Nephron (organoid): ENCODE data around the gene TMEM88.
"Not testable (repeated sequence)": the region's sequence is repeated elsewhere in the genome, so short reads cannot be mapped to it uniquely, and the experiment has no call there.

ENCODE experiments used
- H3K27ac Mint-ChIP-seq, 3 experiments: 2 replicates each; pipeline ENCODE4 v1.8.0; 2020; ENCODE audit warnings: mixed read lengths in 3 of 3, mild to moderate bottlenecking in 2 of 3, moderate library complexity in 1 of 3
- H3K27me3 Mint-ChIP-seq: 2 replicates; pipeline ENCODE4 v1.8.0; 2021; ENCODE audit warnings: low read depth, mild to moderate bottlenecking, moderate library complexity, mixed read lengths
- H3K36me3 Mint-ChIP-seq: 2 replicates; pipeline ENCODE4 v1.8.0; 2020; ENCODE audit warnings: low read depth, mixed read lengths
- H3K4me1 Mint-ChIP-seq: 2 replicates; pipeline ENCODE4 v1.8.0; 2020; ENCODE audit warnings: mixed read lengths
- H3K4me3 Mint-ChIP-seq, 3 experiments: 2 replicates each; pipeline ENCODE4 v1.8.0; 2020; ENCODE audit warnings: mild to moderate bottlenecking in 3 of 3, mixed read lengths in 3 of 3, moderate library complexity in 2 of 3
- H3K9me3 Mint-ChIP-seq: 2 replicates; pipeline ENCODE4 v1.8.0; 2020; ENCODE audit warnings: mixed read lengths
- TF ChIP-seq, protein P1 (sequence below), 3 experiments: fragments of 200-600 bp; sonication (generic); IDR thresholded peaks; one replicate each; pipeline ENCODE4 v1.5.0; 2021; ENCODE audit warnings: antibody characterized with exemption in 3 of 3; ENCODE audit not compliant: unreplicated experiment in 3 of 3

The TMEM88 gene

DNA sequence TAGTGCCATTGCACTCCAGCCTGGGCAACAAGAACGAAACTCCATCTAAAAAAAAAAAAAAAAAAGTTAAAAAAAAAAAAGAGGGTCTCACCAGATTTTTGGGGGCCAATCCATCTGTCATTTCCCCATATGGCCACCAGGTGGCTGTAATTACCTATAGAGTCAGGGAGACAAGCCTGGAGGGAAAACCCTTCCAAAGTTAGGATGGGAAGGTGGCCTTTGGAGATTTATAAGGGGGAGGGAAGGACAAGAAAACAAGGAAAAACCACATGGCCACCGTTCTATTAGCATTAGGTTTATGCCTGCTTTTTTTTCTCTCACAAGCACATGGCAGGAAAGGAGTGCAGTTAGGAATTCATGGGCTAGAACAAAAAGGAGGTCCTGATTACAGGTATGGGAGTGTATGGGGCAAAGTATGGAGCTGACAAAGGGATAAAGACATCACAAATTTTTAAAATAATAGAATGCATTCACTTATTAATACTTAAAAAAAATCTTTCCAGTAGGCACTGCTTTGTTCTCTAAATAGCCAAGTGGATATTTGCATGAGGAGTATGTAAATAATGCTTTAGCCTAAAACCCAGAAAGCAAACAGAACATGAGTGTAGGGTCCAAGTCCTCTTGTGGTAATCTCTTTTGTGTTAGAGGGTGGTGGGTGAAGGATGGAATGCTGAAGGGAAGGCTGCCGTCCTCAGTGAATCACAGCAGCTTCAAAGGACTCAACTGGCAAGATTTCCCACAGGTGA, 8.0 kb downstream of the TMEM88 start:
- TF ChIP-seq, protein P1, sequence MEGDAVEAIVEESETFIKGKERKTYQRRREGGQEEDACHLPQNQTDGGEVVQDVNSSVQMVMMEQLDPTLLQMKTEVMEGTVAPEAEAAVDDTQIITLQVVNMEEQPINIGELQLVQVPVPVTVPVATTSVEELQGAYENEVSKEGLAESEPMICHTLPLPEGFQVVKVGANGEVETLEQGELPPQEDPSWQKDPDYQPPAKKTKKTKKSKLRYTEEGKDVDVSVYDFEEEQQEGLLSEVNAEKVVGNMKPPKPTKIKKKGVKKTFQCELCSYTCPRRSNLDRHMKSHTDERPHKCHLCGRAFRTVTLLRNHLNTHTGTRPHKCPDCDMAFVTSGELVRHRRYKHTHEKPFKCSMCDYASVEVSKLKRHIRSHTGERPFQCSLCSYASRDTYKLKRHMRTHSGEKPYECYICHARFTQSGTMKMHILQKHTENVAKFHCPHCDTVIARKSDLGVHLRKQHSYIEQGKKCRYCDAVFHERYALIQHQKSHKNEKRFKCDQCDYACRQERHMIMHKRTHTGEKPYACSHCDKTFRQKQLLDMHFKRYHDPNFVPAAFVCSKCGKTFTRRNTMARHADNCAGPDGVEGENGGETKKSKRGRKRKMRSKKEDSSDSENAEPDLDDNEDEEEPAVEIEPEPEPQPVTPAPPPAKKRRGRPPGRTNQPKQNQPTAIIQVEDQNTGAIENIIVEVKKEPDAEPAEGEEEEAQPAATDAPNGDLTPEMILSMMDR (IDR thresholded peaks at IDR 0.05; ENCODE audit: unreplicated experiment in 3 of 3), result peak; percentile 73 to 79 (median 77)
- Mint-ChIP-seq H3K9me3 (no peaks in the 10 kb centered on the region), H3K27ac (peak overlapping the region in 2 of 3 experiments; percentile 3 to 20), H3K27me3 (no peaks in the 10 kb centered on the region), H3K36me3 (peaks cover 32% of the 10 kb centered on the region), H3K4me1 (peaks cover 16% of the 10 kb centered on the region), H3K4me3 (no peak overlapping the region)

DNA sequence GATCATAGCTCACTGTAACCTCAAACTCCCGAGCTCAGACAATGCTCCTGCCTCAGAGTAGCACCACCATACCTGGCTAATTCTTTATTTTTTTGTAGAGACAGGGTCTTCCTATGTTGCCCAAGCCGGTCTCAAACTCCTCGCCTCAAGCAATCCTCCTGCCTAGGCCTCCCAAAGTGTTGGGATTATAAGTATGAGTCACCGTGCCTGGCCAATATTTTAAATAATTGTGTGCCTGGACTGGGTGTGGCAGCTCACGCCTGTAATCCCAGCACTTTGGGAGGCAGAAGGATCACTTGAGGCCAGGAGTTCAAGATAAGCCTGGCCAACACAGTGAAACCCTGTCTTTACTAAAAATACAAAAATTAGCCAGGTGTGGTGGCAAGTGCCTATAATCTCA, 9.5 kb downstream of the TMEM88 start:
- not testable (repeated sequence) for H3K27me3 Mint-ChIP-seq

DNA sequence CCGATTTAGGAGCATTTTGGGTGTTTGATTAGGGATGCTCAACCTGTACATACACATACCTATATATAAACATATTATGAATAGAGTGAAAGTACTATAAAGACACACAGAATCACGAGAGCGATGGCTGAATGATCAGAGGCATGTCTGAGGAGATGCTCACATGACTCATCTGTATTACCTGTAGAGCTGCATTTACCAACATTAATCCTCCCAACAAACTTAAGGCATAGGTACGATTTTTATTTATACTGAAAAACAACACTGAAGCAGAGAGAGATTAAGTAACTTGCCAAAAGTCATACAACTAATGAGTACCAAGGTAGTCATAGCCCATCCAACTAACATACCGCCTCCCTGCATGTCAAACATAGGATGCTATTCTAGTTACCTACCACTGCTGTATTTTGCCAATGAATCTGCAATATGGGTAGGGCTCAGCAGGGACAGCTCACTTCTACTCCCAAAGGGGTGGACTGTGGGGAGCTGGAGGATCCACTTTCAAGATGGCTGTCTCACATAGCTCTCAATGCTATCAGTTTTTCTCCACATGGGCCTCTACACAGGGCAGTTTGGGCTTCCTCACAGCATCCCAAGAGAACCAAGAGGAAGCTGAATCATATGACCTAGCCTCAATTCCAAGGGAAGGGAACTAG, 10.3 kb downstream of the TMEM88 start:
- H3K4me3 Mint-ChIP-seq, result no peak overlapping the region
- TF ChIP-seq, protein P1 (IDR thresholded peaks at IDR 0.05; ENCODE audit: unreplicated experiment in 3 of 3), result no peak
- H3K36me3 Mint-ChIP-seq, result peaks cover 40% of the 10 kb centered on the region
- H3K27me3 Mint-ChIP-seq, result no peaks in the 10 kb centered on the region
- no peak overlapping the region for H3K27ac Mint-ChIP-seq
- no peaks in the 10 kb centered on the region for H3K9me3 Mint-ChIP-seq
- peaks cover 20% of the 10 kb centered on the region for H3K4me1 Mint-ChIP-seq

More for the DNA sequence above, 9.5 kb downstream of the TMEM88 start:
- H3K9me3 Mint-ChIP-seq, H3K27ac Mint-ChIP-seq, H3K4me3 Mint-ChIP-seq: not testable (repeated sequence)
- H3K36me3 Mint-ChIP-seq, result peaks cover 37% of the 10 kb centered on the region
- H3K4me1 Mint-ChIP-seq, result peaks cover 20% of the 10 kb centered on the region

DNA sequence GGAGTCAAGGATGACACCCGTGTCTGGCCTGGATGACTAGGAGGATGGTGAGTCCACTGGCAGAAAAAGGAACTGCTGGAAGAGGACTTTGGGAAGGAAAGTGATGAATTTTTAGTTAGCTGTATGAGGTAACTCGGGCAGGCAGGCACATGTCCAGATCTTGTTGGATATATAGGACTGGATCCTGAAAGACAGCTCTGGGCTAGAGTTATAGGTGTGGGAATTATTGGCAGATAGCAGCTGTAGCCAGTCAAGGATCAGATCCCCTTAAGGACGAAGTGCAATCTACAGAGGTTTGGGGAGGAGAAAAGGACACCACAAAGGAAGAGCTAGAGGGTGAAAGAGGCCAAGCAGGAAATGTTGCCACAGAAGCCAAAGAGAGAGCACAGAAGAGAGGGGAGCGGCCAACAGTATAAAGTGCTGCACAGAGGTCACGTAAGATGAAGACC, 13.0 kb downstream of the TMEM88 start:
- Mint-ChIP-seq H3K27me3 (no peaks in the 10 kb centered on the region), H3K27ac (no peak overlapping the region), H3K4me1 (peaks cover 15% of the 10 kb centered on the region), H3K36me3 (peaks cover 50% of the 10 kb centered on the region), H3K4me3 (no peak overlapping the region), H3K9me3 (no peaks in the 10 kb centered on the region)
- TF ChIP-seq, protein P1 (IDR thresholded peaks at IDR 0.05; ENCODE audit: unreplicated experiment in 3 of 3), result no peak

DNA sequence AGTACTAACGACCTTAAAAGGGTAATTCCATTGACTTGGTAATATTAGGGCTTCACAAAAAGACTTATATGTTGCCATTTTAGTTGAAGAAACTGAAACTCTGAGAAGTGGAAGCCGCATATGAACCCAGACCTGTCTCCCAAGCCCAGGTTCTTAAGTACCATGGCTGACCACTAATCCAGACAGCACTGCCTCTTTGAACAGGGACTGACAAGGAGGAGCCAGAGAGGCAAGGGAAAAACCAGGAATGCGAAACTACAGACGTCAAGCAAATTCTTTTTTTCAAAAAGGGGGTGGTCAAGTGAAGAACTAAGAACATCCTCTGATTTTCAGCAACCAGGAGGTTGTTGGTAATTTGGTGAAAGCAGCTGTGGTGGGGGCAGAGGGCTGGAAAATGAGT, 18.2 kb downstream of the TMEM88 start:
- no peaks in the 10 kb centered on the region for H3K9me3 Mint-ChIP-seq
- no peaks in the 10 kb centered on the region for H3K27me3 Mint-ChIP-seq
- peaks cover 60% of the 10 kb centered on the region for H3K36me3 Mint-ChIP-seq

DNA sequence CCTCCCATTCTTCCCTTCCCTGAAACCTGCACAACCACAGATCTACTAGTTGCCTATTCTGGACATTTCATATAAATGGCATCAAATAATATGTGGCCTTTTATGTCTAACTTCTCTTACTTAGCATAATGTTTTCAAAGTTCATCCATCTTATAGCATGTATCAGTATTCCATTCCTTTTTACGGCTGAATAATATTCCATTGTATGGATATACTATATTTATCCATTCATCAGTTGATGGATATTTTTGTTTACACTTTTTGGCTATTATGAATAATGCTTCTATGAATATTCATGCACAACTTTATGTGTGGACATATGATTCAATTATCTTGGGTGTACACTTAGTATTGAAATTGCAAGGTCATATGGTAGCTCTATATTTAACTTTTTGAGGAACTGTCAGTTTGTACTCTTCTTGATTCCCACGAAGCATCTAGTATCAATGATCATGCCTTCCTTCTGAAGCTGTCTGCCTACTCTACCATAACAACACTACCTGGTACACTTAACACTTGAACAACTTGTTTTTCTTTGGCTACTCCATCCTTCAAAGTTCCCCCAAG, 21.0 kb downstream of the TMEM88 start:
- Mint-ChIP-seq H3K9me3 (no peaks in the 10 kb centered on the region), H3K4me3 (no peak overlapping the region), H3K27me3 (no peaks in the 10 kb centered on the region), H3K4me1 (no peaks in the 10 kb centered on the region), H3K27ac (no peak overlapping the region), H3K36me3 (peaks cover 49% of the 10 kb centered on the region)
- TF ChIP-seq, protein P1 (IDR thresholded peaks at IDR 0.05; ENCODE audit: unreplicated experiment in 3 of 3), result no peak

More for the DNA sequence above, 18.2 kb downstream of the TMEM88 start:
- Mint-ChIP-seq H3K4me3 (no peak overlapping the region), H3K27ac (no peak overlapping the region), H3K4me1 (peaks cover 2% of the 10 kb centered on the region)
- TF ChIP-seq, protein P1 (IDR thresholded peaks at IDR 0.05; ENCODE audit: unreplicated experiment in 3 of 3), result no peak
